NCI-H526 (cell line): ENCODE results near the gene SLC16A9.

ENCODE experiments used
- DNase-seq, 2 experiments: peaks; one replicate each; lab custom pipeline; 2025; lab: John Stamatoyannopoulos, UW

Gene SLC16A9

DNA sequence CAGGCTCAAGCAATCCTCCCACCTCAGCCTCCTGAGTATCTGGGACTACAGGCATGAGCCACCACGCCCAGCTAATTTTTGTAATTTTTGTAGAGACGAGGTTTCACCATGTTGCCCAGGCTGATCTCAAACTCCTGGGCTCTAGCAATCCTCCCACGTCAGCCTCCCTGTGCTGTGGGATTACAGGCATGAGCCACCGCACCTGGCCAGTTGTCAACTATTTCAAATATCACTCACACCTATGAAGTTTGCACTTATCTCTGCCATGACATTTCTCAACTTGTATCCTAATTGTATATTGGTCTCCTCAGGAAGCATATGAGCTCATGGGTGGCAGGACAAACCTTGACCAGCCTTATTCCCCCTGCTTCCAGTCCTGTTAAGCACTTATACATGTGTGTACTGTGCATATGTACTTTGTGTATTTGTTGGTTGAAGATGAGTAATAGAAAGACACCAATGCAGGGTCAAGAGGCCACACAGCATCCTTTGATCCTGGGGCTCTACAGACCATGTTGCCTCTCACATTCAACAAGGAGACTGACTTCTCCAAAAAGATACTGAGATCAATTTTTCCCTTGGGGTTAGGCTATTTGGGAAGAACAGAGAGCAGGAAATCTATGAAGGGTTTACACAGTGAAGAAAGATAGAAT is 82.2 kb downstream of the SLC16A9 start:
- DNase-seq: no peak

DNA sequence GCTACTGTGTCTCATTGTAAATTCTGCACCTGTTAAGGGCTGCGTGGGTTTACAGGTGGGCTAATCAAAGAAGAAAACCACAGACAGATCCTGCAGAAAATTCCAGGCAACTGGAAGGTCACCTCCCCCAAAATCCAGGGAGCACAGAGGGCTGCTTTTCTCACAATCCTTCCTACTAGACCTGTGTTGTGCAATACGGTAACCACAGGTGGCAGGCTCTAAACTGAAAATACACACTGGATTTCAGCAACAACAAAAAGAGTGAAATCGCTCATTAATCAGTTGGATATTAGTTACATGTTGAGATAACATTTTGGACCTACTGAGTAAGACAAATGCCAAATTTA is 83.2 kb downstream of the SLC16A9 start:
- peak in 1 of 2 experiments; percentile 7 for DNase-seq

DNA sequence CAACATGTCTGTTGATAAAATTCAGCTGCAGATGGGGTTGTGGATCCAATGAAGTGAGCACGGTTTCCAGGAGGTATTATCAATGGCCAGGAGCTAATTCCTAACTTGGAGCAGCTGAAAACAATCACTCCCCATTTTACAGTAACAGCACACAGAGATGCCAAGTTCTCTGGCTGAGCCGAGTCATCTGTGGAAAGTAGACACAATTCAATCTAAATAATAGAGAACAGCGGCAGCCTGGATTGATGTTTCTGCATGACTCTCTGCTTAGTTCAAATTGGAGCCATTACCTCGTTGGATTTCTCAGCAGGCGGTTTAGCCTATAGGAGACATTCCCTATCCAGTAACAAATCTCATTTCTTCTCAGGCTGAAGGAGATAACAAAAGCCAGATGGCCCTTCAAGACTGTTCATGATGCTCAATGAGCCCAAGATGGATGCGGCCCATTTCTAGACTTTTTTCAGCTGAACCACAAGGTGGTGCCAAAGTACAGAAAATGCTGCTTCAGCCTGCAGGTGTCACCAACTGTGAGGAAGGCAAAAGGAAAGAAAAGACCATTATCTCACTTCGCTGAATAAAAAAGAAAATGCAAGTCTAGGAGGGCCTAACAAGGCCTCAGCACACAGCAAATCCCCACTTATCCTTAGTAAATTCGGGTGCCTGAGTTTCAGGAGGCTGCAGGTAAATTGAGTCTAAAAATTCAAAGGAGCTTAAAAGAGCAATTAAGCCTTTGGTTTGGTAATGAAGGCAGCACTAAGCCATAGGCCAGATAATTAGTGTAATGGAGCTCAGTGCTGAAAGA is 83.7 kb downstream of the SLC16A9 start:
- DNase-seq: peak; percentile 20 to 37

DNA sequence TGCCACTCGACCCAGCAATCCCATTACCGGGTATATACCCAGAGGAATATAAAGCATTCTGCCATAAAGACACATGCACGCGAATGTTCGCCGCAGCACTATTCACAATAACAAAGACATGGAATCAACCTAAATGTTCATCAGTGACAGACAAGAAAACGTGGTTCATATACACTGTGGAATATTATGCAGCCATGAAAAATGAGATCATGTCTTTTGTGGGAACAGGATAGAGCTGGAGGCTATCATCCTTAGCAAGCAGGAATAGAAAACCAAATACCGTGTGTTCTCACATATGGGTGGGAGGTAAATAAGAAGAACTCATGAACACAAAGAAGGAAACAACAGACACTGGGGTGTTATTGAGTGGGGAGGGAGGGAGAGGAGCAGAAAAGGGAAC is 84.7 kb downstream of the SLC16A9 start:
- DNase-seq: no peak

DNA sequence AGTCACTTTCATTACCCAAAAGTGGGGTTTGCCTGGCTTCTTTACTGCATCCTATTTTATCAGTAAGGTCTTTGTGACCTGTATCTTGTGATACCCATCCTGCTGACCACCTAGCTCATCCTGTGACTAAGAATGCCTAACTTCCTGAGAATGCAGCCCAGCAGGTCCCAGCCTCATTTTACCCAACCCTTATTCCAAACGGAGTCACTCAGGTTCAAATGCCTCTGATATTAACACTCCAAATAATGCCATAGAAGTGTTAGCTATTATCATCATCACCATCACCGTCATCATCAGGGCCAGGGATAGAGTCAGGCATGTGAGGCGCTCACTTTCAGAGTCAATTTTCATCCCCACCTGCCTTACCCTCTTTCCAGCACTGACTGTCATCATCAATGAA is 85.5 kb downstream of the SLC16A9 start:
- no peak for DNase-seq

DNA sequence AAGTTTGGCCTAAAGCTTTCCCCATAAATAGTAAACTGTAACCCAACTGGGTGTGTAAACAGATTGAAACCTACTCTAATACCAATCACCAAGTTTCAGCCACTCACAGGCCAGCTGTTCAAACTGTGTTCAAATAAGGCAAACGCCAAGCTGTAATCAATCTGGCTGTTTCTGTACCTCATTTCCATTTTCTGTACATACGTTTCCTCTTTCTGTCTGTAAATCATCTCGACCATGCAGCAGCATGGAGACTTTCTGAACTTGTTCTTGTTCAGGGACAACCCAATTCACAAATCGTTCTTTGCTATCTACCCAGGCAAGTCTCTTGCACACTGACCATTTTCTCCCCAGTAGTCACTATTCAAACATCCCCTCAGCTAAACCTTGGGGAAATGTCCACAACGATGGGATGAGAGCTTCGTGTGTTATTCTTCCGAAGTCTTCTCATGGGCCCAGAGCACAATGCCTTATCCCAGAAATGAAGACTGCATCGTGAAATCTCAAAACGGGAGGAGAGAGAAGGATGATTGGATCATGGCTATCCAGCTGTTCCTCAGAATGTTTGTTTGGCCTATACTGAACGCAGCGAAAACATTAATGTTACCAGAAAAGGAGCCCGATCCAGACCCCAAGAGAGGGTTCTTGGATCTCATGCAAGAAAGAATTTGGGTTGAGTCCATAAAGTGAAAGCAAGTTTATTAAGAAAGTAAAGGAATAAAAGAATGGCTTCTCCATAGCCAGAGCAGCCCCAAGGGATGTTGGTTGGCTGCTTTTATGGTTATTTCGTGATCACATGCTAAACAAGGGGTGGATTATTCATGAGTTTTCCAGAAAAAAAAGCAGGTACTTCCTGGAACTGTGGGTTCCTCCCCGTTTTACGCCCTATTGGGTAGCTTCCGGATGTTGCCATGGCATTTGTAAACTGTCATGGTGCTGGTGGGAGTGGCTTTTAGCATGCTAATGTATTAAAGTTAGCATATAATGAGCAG is 86.2 kb downstream of the SLC16A9 start:
- DNase-seq: no peak

DNA sequence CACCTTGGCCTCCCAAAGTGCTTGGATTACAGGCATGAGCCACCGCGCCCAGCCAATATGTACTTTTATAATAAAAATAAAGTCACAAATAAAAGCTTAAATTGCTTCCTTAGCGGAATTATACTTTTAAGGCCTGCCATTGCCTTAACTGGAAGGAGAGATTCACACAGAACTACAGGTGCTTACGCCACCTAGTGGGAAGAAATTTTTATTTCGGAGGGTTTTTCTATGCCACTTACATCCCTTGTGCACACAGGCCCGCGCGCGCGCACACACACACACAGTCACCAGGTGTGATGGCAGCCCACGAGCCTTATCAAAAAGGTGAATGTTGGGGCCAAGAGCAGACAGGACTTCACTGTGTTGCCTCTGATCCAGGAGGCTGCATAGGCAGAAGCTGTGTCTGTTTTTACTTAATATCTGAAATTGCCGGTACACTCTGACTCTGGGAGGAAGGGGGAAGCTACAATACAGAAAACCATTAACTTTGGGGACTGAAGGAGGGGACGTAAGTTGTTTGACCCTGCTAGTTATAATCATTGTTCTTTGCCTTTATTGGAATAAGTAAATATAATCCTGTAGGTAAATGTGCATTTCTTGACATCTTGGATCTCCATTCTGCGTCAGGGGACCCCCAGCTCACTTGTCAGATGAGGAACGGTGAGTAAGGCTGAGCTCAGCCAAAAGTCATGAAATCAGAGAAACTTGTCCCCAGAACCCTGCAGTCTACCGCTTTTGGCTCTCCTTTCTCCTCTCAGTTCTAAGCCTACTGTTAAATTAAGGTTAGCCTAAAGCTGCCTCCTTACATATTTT is 87.1 kb downstream of the SLC16A9 start:
- peak; percentile 20 to 70 for DNase-seq

DNA sequence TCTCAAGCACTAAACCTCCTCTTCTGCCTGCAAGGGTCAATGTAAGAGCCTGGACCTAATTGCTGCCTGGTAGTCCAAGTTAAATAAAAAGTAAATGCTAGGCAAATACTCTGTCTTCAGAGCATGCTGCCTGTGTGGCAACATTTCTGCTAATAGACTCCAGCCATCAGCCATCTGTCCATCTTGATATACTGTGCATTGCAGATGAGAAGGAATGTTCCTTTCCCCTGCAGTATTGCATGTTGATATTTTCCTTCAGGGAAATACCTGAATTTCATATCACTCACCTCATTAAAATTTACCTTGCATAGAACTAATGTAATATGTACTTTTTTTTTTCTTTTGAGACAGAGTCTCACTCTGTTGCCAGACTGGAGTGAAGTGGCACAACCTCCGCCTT is 87.9 kb downstream of the SLC16A9 start:
- DNase-seq: no peak

DNA sequence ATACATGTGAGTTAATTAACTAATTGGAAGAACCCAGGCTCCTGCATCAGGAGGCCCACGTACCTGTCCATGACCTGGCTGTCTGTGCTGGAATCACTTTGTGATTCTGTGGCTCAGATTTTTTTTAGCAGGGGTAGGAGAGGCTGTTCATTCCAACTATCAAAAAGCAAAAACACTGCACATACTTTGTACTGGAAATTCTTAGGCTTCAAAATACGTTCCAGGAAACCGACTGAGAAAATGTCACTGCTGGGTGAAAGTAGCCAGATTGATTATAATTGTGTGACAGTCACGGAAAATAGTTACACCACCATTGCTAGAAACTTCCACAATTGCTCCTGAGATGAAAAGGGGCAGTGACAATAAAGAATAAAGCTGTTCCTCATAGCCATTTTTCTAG is 91.0 kb downstream of the SLC16A9 start:
- no peak for DNase-seq

DNA sequence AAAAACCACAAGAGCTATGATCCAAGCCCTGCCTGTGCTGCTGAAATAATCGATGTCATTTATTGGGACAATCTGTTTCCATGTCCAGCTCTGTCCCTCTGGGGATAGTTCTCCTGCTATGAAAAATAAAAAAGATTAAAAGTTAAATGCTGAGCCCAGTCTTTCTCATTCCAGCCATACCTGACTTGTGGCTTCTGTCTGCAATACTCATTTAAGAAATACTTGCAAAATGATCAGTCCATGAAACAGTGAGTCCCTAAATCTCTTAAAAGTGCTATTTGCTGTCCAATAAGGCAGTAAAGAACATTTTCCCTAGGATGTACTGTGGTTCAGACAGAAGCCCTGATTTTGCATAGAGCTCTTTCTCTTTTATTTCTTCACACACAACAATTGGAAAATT is 91.7 kb downstream of the SLC16A9 start:
- no peak for DNase-seq

DNA sequence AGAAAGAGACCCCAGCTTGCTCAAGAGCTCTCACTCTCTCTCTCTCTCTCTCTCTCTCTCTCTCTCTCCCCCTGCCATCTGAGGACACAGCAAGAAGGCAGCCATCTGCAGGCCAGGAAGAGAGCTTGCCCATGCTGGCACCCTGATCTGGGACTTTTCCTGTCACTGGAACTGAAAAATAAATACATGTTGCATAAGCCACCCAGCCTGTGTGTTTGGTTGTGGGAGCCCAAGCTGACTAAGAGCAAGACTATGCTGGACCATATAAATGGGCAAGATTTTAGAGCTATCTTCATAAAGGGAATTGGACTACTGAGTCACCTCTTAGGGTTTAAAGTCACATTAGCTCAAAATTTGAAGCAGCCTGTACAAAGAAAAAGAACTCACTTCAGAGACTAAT is 98.6 kb downstream of the SLC16A9 start:
- no peak for DNase-seq

DNA sequence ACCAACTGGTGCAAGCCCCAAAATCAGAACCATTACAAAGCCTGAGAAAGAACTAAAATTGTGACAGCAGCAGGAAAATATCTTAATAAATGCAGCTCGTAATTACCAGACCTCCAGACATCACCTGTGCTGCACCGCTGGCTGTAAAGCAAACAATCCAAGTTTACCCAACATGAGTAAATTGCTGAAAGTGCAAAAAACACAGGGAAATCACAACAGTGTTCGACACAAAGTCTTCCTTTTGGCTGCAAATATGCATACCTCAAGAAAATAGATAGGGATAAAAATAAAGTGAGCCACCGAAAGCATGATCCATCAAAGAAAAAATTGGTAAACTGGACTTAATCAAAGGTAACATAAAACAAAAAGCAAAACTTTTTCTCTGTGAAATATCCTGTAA is 101.7 kb downstream of the SLC16A9 start:
- DNase-seq: no peak

DNA sequence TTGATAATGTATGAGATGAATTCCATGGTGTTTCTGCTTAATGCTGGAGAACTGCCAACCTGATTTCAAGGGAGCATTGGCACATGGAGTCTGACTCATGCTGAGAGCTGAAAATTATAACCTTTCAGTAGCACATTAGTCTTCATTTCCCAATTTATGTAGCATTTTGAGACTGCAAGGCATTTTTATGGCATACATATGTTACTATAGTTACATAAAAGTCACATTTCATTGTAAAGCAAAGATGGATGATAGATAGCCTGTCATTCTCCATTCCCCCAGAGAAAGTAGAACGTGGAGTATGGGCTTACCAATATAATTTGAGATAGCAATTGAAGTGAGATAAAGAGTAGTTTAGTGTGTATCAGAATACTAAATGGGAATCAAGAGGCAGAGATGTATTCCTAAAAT is 103.1 kb downstream of the SLC16A9 start:
- DNase-seq: no peak

DNA sequence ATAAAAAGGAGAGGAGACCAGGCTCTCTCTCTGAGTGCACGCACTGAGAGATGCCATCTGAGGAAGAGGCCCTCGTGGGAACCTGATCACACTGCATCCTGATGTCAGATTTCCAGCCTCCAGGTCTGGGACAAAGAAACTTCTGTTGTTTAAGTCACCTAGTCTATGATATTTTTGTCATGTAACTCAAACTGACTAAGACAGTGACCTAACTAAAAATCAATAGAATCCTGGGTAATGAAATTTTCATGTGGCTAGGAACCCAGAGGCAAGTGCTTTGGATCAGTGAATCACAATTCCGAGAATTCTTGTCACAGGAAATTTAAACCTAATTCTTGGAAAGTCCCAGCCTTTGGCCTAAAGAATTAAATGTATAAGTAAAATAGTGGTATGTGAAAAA is 107.7 kb downstream of the SLC16A9 start:
- DNase-seq: no peak
